Measurements from ENCODE around the gene NKD2.
"Not testable (repeated sequence)": the region's sequence is repeated elsewhere in the genome, so short reads cannot be mapped to it uniquely, and the experiment has no call there.

The NKD2 gene

DNA sequence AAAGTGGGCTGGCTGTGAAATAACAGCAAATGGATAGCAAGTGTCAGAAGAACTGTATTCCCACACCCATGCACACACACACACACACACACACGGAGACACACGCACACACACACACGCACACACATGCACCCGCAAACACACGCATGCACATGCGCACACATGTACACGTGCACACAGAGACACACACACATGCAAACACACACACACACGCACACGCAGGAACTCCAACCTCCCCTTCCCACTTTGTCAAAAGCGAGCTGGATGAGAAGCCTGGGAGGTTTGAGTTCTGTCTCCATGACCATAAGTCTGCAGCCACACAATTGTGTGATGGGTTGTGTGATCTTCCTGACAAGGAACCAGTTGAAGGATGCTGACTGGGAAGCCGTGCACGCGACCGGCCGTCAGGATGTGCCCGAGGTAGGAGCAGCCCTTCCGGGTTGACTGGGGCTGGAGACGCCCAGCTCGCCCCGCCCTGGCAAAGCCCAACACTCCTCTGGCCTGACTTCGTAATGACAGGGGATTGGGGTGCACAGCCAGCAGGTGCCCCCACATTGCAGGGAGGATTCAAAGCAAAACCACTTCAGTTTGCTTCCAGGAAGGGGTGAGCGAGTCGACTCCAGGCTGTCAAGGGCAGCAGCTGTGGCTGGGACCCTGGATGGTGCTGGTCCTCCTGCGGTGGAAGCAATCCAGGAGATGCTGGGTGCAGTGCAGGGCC lies 29.3 kb upstream of the NKD2 start:
- DNase-seq: peak in 1 of 3 donors; percentile 15

- DNase-seq: no peak
These were observed 28.5 kb upstream of the NKD2 start for GRCh38 chr5:980001-980588.

DNA sequence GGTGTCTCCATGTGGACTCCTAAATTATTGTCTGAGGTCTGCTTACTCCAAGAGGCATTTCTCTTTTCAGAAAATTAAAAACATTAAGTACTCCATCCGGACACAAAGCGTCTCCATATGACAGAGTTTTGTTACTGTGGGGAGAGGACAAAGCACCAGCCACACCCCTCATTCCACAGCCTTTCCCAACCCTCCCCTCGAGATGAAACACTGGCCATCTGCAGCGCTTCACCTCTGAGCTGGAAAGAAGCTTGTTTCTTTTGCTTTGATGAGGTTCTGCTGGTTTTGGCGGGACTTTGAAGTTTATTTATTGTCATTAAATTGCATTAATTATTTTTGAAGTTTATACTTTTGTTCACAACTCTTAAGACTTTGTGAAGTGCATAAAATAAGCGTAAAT lies 27.6 kb upstream of the NKD2 start:
- DNase-seq: no peak

- no peak for DNase-seq
These were observed 27.1 kb upstream of the NKD2 start for GRCh38 chr5:981456-981855.

DNA sequence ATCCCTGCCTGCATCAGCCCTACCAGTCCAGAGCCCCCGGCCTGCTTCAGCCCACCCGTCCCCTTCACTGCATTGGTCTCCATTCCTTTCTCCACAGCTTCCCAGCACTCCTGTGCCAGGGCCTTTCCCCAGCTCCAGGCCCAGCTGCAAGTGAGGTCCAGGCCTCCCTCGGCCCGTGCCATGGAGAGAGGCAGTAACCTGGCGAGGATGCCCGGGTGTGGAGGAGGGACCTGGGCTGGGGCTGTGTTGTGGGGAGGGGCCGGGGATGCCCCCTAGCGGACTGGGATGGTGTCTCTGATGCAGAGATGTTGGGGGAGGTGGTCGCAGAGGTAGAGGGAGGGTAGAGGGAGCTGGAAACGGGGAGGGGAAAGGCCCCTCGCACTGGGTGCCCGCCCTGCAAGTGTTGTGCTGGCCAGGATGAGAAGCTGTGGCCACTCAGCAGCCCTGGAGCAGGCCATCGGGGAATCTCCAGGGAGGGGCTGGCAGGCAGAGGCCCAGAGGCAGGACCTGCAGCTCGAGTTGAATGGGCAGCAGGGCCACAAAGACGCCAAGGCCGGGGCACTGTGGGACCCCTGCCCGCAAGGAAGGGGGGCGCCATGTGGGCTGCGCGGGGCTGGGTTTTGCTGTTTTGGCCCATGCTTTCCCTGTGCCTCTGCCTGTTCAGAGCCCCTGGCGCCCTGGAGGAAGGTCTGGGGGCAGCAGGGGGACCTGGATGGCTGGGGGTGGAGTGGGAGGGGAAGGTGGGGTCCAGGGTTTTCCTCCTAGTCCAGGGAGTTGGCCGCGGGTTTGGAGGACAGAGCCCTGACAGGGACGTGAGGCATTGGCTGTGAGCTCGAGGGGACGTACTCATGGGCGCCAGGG lies 26.0 kb upstream of the NKD2 start:
- no peak for DNase-seq

DNA sequence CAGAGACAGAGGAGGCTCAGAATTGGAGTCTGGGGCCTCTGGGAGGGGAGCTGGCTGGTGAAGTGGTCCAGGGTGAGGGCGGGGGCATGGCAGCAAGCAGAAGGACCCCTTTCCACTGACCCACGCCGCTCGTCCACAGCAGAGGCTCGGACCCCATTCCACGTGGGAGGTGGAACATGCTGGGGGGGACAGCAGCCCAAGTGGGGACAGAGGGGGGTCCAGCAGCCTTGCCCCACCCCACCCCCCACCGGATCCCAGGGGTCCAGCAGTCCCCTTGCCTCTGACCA lies 25.4 kb upstream of the NKD2 start:
- no peak for DNase-seq

DNA sequence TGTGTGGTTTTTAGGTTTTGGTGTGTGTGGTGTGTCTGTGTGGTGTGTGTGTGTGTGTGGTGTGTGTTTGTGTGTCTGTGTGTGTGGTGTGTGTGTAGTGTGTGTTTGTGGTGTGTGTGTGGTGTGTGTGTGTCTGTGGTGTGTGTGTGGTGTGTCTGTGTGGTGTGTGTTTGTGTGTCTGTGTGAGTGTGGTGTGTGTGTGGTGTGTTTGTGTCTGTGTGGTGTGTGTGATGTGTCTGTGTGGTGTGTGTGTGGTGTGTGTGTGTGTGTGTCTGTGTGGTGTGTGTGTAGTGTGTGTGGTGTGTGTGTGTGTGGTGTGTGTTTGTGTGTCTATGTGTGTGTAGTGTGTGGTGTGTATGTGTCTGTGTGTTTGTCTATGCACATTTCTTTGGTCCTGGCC lies 25.0 kb upstream of the NKD2 start:
- DNase-seq: no peak

DNA sequence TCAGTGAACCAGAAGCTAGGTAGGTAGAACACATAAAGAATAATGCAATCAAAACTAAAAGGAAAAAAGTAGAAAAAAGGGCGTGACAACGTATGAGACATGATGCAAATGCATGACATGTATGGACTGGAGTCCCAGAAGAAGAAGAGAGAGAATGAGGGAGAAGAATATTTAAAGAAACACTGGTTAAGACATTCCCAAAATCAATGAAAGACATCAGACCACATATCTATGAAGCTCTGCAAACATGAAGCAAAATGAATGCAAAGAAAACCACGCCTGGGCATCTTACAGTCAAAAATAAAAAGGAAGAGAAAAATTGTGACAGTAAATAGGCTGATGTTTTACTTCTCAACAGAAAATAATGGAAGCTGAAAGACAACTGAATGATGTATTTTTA lies 23.8 kb upstream of the NKD2 start:
- DNase-seq: no peak

- DNase-seq: no peak
These were observed 20.8 kb upstream of the NKD2 start for GRCh38 chr5:987761-988160.

DNA sequence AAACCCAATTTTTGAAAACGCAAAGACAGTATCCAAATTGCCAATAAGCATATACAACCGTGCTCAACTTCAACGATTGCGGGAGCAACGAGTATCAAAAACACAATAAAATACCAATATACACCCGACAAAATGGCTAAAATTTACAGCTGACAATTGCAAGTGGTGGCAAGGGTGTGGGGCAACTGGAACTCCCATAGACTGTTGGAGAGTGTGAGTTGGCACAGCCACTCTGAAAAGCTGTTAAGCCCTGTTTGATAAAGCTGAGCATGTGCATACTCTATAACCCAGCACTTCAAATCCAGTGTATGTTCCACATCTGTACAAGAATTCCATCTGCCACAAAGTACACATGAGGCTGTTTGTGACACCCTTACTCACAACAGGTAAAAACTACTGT lies 20.3 kb upstream of the NKD2 start:
- DNase-seq: no peak

- peak; percentile 87 to 93 (median 91) for DNase-seq
These were observed 18.6 kb upstream of the NKD2 start for GRCh38 chr5:989961-990530.

DNA sequence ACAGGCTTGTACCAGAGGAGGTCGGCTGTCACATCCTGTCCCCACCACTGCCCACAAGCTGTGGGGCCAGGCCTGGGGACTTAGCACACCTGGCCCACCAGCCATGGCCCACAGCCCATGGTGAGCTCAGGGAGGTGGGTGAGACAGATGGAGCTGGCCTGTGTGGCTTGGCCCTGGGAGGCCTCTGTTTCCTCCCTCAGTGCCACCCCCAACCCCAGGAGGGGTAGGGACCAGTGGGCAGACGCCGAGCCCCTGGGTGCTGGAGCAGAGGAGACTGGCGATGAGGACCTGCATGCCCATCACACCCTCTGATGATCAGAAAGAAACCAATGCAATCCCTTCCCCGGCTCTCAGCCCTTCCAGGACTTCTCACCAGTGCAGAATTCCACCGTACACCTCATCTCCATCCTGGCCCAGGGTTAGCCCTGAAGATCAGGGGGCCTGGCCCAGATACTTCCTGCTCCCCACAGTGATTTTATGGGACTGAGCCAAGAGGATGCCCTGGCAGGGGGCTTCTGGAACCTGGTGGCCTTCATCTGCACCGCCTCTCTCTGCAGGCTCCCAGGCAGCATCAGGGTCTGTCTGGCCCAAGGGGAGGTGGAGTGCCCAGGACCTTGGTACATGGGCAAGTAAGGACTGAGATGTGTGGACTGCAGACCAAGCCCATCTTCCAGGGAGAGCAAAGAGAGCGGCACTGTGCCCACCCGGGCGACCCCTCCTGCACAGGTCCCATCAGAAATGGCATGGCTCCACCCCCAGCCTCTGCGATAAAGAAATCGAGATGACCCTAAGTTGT lies 16.9 kb upstream of the NKD2 start:
- DNase-seq: no peak

DNA sequence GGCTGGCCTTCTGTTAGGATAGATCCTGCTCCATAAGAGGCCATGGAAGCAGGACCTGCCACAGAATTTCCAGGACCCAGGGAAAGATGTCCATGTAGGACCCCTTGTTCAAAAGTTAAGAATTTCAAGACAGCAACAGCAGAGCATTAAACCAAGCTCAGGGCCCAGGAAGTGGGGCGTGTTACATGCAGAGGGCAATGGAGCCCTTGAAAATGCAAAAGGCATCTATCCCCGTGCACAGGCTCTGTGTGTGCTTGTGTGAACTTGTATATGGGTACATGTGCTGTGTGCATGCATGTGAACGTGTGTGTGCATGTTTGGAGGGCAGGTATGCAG lies 14.4 kb upstream of the NKD2 start:
- DNase-seq: no peak

DNA sequence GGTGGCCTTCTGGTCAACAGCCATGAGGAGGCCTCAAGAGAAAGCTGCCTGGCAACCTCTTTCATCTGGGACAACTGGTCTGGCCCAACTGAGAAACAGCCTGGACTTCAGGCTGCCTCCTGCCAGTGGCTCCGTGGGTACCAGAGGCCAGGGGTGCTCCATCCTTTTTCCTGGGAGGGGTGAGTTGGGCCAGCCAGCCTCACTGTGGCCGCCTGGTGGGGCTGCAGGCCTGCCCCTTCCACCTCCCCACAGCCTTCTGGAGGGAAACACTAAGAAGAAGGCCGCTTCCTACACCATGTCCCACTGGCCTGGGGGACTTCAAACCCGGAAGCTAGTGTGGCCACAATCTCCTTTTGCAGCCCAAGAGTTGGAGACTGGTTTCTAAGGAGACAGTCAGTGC lies 13.8 kb upstream of the NKD2 start:
- no peak for DNase-seq

- DNase-seq: no peak
These were observed 13.3 kb upstream of the NKD2 start for GRCh38 chr5:995318-995717.

DNA sequence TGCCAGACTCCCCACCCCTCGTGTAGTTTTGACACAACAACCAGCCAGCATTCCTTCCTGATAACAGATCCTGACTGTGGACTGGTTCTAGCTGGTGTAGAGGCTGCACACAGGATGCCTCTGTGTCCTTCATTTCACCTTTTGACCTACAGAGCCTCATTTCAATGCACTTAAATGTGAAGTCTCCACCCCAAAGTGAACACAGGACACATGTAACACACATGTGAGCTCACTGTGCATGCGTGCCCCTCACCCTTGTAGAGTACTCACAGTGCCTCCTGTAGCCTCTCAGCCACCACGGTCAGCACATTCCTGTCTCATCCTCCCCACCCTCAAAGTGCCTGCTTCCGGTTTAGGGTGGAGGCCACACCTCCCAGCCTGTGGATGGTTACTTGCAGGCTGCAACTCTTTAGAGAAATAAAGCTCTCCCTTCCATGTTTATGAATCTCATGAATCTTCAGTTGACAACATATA lies 11.6 kb upstream of the NKD2 start:
- DNase-seq: no peak

- no peak for DNase-seq
These were observed 10.9 kb upstream of the NKD2 start for GRCh38 chr5:997711-998110.

- DNase-seq: no peak
These were observed 10.2 kb upstream of the NKD2 start for GRCh38 chr5:998246-999031.

DNA sequence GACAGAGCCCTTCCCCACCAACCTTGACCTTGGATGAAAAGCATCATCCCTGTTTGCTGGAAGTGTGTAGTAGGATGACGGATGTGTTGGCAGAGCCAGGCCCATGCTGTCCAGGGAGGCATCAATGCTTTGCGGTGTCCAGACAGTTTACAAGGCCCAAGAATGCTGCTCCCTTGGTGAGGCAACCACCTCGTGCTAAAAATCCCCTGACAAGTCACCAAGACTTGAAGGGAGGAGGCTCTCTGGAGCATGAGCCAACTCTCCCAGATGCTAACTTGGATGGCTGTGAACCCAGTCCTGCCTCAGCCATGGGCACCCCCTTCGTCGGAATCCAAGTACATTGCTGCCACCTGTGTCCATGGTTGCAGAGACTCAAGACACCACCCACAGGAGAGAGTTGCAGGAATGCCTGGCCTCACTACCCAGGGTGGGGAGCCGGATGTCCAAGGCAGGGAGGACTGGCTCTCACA lies 9.5 kb upstream of the NKD2 start:
- DNase-seq: no peak

- no peak for DNase-seq
These were observed 8.9 kb upstream of the NKD2 start for GRCh38 chr5:999724-1000123.

GRCh38 chr5:1000329-1000728 lies 8.3 kb upstream of the NKD2 start:
- DNase-seq: no peak

GRCh38 chr5:1000831-1001230 lies 7.8 kb upstream of the NKD2 start:
- not testable (repeated sequence) for DNase-seq
